HG03045 (cell line): ENCODE measurements around the gene HDAC4.
"Not testable (repeated sequence)": the region's sequence is repeated elsewhere in the genome, so short reads cannot be mapped to it uniquely, and the experiment has no call there.

Source experiments
- ATAC-seq: cut with Tn5 transposase; IDR thresholded peaks from one replicate; pipeline ENCODE4 v1.9.1; 2021; ENCODE audit warnings: mild to moderate bottlenecking, moderate library complexity; ENCODE audit not compliant: unreplicated experiment

The HDAC4 gene

GRCh38 chr2:239400596-239401066, at the start of gene HDAC4:
Gene HDAC4, minus strand, starts transcription at chr2:239401020. Its CDS starts 48,321 bp downstream, at chr2:239352699.
- no peak for ATAC-seq

DNA sequence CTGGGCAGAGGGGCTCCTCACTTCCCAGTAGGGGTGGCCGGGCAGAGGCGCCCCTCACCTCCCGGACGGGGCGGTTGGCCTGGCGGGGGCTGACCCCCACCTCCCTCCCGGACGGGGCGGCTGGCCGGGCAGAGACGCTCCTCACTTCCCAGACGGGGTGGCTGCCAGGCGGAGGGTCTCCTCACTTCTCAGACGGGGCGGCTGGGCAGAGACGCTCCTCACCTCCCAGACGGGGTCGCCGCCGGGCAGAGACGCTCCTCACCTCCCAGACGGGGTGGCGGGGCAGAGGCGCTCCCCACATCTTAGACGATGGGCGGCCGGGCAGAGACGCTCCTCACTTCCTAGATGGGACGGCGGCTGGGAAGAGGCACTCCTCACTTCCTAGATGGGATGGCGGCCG, 48.6 kb upstream of the HDAC4 start:
- ATAC-seq, result not testable (repeated sequence)

GRCh38 chr2:239445771-239446524, 45.1 kb upstream of the HDAC4 start:
- no peak for ATAC-seq

GRCh38 chr2:239444626-239445577, 44.1 kb upstream of the HDAC4 start:
- no peak for ATAC-seq

DNA sequence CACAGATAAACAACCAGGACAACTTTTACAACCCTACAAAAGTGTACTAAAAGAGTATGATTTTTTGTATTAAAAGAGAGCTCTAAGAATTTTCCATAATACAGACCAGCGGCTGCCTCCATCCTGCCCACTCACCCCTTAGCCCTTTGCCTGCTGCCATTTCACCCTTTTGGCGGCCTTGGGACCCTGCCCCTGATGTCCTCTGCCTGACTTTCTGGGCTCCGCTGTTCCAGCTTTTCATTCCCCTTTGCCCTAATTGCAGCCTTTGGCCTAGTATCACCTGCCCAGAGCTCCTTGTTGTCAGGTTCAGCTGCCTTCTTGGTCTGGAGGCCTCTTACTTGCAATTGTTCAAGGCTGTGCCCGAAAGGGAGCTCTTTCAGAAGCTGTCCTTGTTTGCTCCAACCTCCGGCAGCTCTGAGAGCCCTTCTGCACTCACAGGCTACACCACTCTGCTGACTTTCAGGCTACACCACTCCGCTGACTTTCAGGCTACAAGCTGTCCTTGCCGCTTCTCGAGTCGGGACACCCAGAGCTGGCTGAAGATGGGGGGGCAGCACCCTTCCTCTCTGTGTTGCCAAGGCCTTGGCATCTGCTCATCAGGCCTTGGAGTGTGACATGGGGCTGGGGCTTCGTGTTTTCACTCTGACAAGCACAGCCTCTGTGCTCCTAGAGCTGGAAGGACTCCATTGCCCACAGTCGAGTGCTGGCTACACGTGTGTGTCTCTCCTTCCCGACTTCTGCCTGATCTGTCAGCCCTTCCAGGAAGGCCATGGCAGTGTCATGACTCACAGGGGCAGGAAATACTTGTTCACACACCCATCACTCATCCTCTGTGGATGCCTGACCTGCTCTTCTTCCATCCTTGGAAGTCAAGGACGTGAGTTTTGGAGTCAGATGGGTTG, 43.1 kb upstream of the HDAC4 start:
- no peak for ATAC-seq

- ATAC-seq, result no peak
Observed at GRCh38 chr2:239443102-239443620, 42.3 kb upstream of the HDAC4 start.

DNA sequence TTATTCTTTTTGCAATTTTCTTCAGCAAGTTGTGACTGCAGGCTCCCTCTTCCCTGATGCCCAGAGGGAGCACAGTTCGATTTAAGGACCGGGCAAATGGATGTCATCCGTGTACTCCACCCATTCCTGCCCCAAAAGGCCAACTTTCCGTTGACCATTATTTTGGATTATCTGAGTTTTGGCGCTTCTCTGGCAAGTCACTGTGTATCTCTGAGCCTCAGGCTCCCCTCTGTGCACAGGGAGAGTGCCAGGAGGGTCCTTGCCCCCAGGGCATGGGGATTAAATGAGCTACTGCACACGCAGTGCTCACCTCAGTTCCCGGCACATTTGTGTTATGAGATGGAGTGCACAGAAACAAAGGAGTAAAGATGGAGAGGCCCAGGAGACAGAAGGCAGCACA, 41.4 kb upstream of the HDAC4 start:
- no peak for ATAC-seq

GRCh38 chr2:239441261-239442078, 40.6 kb upstream of the HDAC4 start:
- no peak for ATAC-seq

GRCh38 chr2:239440511-239440959, 39.7 kb upstream of the HDAC4 start:
- ATAC-seq, result no peak

- ATAC-seq, result no peak
Observed at GRCh38 chr2:239439754-239440315, 39.0 kb upstream of the HDAC4 start.

DNA sequence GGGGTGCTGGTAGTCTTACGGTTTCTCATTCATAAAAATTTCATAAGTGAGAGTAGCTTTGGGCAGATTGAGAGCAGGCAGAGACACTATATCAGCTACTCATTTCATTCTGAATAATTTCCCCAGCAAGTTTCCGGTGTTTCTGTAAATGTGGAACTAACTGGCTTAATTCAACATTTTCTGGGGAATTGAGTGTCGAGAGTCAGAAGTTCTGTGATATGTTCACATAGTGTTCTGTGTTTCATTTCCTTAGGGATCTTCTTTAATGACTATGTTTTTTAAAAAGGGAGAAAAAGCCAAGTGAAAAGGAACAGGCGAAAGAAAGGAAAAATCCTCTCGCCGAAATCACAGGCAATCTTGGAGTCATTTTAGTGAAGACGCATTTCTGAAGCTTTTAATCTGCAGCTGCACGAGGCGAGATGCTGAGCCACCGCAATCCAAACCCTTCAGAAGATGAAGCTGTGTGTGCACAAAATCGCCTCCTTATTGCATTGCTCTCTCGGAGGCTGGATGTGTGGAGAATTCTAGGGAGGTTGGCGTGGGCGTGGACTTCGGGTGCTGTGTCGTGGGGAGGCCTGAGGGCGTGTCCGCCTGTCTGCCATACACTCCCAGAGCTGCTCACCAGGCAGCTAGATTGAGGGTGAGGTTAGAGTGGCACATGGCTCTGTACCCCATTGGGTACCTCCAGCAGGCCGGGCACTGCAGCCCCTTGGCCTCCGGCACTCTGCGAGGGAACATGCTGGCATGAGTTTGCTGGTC, 38.4 kb upstream of the HDAC4 start:
- no peak for ATAC-seq

- ATAC-seq, result no peak
Observed at GRCh38 chr2:239438368-239438767, 37.5 kb upstream of the HDAC4 start.

DNA sequence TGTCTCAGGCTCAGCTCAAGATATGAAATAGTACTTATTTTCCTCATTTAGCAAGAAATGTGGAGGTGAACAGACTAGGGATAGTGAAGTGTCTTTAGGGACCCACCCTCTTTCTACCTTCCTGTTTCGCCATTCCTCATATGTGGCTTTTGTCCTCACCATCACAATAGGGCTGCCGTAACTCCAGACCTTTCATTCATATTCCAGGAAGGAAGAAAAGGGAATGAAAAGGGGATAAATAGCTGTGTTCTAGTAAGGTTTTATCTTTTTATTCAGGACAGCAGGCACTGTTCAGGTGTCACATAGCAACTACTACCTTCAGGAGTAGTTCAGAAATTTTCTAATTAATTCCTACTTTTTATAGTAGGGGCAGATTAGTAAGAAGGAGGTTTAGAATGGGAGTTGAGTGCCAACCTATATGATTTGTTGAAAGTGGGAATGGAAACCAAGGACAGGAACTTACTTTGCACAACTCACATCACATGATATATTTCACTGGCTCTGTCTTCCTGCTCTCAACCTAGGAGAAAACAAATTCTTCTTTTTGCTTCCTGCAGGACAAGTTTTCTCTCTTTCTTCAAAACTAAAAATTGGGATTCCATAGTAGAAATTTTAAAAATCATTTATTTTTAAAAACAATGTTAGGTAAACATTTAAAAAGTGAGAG, 36.0 kb upstream of the HDAC4 start:
- no peak for ATAC-seq

DNA sequence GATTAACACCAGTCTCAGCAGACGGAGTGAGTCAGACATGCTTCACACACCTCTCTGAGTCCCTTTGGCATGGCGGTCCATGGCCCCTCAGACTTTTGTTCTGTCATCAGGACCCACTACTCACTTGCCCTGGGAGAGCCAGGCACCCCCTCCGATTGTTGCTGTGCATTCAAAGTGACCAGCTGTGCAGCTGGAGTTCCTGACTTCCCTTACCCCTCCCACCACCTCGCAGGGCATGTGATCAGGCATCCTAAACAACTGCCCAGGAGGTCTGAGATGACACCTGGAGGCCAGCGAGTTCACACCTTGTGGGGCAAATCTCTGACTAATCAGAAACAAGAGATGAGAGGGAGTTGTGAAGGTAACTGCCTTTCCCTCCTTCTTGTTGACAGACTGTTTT, 35.3 kb upstream of the HDAC4 start:
- ATAC-seq, result no peak

DNA sequence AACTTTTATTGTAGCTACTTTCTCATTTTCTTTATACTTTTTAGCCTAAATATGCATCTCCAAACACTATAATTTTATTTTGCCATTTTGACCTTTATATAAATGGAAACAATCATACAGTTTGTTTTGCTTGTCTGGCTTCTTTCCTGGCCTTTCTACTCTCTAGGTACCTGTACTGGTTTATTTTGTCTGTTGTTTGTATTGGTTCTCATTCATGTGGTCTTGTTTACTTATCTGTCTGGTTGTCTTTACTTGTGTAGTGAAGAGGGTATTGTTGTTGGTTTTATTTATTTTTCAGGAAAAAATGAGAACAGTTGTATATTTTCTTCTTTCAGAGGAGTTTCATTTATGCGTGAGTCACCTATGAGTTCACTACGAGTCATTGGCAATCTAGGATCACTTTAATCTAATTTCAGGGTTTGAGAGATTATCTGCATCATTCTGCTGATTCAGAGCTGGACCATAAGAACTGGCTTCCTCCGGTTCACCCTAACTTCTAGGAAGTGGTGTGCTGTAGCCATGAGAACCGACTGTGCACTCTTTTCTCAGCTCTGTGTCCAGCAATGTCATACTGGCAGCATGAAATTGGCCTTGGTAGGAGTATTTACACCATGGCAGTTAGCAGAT, 33.1 kb upstream of the HDAC4 start:
- no peak for ATAC-seq

DNA sequence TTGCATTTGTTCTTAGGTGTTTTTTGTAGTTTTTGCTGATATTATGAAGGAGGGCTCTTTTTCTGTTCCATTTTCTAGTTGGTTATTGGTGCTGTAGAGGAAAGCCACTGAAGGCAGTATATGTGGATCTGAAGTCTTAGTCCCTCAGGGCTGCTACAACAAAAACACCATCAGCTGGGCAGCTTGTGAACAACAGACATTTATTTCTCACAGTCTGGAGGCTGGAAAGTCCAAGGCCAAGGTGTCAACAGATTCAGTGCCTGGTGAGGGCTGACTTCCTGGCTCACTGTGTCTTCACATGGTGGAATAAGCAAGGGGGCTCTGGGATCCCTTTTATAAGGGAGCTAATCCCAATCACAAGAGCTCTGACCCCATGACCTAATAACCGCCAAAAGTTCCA, 31.4 kb upstream of the HDAC4 start:
- no peak for ATAC-seq

- ATAC-seq, result no peak
Observed at GRCh38 chr2:239431536-239431935, 30.7 kb upstream of the HDAC4 start.
